Glomerular visceral epithelial cell (primary cell): ENCODE data around the gene AR.

ENCODE experiments used
- DNase-seq: peaks from one replicate; pipeline ENCODE4 v3.0.0-alpha.2; 2016; ENCODE audit errors: extremely low spot score

The AR gene, protein sequence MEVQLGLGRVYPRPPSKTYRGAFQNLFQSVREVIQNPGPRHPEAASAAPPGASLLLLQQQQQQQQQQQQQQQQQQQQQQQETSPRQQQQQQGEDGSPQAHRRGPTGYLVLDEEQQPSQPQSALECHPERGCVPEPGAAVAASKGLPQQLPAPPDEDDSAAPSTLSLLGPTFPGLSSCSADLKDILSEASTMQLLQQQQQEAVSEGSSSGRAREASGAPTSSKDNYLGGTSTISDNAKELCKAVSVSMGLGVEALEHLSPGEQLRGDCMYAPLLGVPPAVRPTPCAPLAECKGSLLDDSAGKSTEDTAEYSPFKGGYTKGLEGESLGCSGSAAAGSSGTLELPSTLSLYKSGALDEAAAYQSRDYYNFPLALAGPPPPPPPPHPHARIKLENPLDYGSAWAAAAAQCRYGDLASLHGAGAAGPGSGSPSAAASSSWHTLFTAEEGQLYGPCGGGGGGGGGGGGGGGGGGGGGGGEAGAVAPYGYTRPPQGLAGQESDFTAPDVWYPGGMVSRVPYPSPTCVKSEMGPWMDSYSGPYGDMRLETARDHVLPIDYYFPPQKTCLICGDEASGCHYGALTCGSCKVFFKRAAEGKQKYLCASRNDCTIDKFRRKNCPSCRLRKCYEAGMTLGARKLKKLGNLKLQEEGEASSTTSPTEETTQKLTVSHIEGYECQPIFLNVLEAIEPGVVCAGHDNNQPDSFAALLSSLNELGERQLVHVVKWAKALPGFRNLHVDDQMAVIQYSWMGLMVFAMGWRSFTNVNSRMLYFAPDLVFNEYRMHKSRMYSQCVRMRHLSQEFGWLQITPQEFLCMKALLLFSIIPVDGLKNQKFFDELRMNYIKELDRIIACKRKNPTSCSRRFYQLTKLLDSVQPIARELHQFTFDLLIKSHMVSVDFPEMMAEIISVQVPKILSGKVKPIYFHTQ

DNA sequence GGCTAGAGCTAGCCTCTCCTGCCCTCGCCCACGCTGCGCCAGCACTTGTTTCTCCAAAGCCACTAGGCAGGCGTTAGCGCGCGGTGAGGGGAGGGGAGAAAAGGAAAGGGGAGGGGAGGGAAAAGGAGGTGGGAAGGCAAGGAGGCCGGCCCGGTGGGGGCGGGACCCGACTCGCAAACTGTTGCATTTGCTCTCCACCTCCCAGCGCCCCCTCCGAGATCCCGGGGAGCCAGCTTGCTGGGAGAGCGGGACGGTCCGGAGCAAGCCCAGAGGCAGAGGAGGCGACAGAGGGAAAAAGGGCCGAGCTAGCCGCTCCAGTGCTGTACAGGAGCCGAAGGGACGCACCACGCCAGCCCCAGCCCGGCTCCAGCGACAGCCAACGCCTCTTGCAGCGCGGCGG, at the start of gene AR:
Gene AR (plus strand): TSS at position 204 of the 400 bp plus-strand sequence. CDS start 1,126 bp downstream, outside the sequence.
- DNase-seq = no peak

DNA sequence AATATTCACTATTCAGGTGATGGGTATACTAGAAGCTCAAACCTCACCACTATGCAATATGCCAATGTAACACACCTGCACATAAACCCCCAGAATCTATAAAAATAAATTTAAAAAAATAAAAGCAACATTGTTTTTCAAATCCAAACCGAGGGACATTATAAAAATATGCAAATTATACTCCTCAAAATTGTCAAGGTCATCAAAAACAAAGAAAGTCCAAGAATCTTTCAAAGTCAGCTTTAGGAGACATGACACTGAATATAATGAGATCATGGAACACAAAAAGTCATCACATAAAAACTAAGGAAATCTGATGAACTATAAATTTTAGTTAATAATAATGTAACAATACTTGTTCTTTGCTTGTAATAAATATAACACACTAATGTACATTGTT, 43.2 kb upstream of the AR start:
- no peak for DNase-seq

DNA sequence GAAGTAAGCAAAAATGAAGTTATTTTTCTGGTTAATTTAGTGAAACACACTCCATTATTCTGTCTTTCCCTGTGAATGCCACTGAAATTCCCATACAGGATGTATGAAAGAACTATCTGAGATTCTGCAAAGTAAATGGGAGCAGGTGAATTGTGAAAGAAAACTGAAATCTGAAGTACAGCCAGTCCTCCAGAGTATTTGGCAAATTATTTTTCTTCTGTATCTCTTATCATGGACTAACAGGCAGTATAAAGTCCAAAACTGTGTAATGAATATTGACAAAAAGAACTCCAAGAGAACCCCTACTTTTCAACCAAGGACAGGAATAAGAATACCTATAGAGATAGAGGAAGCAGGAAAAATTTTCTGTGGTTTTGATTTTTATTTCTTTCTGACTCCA, 40.8 kb upstream of the AR start:
- DNase-seq = no peak

- DNase-seq = no peak
Measured at GRCh38 chrX:67503453-67503852, 40.4 kb upstream of the AR start.

- DNase-seq = no peak
Measured at GRCh38 chrX:67520671-67521070, 23.1 kb upstream of the AR start.

- DNase-seq = no peak
Measured at GRCh38 chrX:67523002-67523681, 20.7 kb upstream of the AR start.

DNA sequence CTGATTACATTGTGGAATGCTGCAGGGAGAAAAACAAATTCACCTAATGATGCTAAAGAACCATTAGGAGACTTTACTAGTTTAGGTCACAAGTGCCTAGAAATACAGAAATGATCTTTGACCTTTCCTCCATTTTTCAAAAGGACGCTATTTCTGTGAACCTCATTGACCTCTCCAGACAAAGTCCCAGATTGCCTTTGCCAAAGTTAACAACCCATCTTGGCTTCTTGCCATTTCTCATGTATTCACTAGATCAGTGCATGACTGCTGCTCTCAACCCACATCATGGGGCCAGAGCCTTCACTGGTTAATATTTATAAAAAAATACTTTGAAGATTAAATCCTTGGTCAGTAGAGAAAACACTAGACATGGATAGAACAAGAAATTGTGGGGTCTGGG, 19.9 kb upstream of the AR start:
- DNase-seq = no peak

- no peak for DNase-seq
Measured at GRCh38 chrX:67524428-67524827, 19.4 kb upstream of the AR start.

DNA sequence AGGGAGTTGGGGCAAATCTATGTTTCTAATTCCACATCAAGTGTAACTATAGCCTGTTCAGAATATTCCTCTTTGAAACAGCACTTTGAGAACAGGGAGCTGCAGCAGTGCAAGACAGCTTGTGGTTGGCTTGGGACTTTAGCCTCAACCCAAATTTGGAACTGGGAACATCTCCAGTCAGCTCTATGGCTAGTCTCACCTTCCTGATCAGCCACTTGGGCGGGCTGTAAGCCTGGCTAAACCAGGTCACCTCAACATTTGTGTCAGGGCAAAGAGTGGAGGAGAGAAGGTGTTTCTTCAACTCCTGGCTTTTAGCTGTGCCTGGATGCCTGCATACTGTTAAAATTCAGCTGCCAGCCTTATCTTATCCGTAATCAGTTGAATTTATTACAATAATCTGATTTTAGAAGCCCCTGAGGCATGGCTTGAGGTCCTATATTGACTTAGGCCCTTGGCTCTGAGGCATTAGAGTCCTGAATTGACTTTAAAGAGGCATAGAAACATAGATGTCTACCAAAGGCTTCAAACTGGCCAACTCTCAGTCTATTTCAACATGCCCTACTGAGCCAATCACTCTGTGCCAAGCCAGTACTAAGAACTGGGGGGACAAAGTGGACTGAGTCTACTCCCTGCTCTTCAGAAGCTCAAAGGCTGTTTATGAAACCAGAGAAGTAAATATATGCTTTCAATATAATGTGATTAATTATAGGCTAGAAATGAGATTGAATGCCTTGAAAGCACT, 18.7 kb upstream of the AR start:
- DNase-seq = no peak

DNA sequence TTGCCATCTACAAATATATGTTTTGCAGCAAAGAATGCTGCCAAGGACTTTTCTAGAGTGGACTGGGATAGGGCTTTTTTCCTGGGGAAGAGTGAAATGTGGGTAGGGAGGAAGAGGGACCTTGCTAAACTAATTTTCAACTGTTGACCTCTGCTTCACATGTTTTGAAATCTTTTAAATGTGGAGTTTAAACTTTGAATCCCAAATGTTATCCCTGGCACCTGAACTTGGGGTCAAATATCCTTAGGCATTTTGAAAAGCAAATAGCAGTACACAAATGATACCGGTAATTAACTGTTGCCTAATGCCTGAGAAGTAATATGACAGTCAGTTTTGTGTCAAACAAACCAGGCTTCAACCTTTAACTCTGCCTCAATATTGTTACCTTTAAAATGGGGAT, 7.3 kb upstream of the AR start:
- DNase-seq = no peak

GRCh38 chrX:67538383-67538782, 5.4 kb upstream of the AR start:
- no peak for DNase-seq

DNA sequence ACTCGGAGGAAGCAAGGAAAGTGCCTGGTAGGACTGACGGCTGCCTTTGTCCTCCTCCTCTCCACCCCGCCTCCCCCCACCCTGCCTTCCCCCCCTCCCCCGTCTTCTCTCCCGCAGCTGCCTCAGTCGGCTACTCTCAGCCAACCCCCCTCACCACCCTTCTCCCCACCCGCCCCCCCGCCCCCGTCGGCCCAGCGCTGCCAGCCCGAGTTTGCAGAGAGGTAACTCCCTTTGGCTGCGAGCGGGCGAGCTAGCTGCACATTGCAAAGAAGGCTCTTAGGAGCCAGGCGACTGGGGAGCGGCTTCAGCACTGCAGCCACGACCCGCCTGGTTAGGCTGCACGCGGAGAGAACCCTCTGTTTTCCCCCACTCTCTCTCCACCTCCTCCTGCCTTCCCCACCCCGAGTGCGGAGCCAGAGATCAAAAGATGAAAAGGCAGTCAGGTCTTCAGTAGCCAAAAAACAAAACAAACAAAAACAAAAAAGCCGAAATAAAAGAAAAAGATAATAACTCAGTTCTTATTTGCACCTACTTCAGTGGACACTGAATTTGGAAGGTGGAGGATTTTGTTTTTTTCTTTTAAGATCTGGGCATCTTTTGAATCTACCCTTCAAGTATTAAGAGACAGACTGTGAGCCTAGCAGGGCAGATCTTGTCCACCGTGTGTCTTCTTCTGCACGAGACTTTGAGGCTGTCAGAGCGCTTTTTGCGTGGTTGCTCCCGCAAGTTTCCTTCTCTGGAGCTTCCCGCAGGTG, 637 bp downstream of the AR start:
- DNase-seq = no peak

DNA sequence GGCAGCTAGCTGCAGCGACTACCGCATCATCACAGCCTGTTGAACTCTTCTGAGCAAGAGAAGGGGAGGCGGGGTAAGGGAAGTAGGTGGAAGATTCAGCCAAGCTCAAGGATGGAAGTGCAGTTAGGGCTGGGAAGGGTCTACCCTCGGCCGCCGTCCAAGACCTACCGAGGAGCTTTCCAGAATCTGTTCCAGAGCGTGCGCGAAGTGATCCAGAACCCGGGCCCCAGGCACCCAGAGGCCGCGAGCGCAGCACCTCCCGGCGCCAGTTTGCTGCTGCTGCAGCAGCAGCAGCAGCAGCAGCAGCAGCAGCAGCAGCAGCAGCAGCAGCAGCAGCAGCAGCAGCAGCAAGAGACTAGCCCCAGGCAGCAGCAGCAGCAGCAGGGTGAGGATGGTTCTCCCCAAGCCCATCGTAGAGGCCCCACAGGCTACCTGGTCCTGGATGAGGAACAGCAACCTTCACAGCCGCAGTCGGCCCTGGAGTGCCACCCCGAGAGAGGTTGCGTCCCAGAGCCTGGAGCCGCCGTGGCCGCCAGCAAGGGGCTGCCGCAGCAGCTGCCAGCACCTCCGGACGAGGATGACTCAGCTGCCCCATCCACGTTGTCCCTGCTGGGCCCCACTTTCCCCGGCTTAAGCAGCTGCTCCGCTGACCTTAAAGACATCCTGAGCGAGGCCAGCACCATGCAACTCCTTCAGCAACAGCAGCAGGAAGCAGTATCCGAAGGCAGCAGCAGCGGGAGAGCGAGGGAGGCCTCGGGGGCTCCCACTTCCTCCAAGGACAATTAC, 1.4 kb downstream of the AR start:
- no peak for DNase-seq

DNA sequence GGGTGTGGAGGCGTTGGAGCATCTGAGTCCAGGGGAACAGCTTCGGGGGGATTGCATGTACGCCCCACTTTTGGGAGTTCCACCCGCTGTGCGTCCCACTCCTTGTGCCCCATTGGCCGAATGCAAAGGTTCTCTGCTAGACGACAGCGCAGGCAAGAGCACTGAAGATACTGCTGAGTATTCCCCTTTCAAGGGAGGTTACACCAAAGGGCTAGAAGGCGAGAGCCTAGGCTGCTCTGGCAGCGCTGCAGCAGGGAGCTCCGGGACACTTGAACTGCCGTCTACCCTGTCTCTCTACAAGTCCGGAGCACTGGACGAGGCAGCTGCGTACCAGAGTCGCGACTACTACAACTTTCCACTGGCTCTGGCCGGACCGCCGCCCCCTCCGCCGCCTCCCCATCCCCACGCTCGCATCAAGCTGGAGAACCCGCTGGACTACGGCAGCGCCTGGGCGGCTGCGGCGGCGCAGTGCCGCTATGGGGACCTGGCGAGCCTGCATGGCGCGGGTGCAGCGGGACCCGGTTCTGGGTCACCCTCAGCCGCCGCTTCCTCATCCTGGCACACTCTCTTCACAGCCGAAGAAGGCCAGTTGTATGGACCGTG, 2.2 kb downstream of the AR start:
- no peak for DNase-seq

DNA sequence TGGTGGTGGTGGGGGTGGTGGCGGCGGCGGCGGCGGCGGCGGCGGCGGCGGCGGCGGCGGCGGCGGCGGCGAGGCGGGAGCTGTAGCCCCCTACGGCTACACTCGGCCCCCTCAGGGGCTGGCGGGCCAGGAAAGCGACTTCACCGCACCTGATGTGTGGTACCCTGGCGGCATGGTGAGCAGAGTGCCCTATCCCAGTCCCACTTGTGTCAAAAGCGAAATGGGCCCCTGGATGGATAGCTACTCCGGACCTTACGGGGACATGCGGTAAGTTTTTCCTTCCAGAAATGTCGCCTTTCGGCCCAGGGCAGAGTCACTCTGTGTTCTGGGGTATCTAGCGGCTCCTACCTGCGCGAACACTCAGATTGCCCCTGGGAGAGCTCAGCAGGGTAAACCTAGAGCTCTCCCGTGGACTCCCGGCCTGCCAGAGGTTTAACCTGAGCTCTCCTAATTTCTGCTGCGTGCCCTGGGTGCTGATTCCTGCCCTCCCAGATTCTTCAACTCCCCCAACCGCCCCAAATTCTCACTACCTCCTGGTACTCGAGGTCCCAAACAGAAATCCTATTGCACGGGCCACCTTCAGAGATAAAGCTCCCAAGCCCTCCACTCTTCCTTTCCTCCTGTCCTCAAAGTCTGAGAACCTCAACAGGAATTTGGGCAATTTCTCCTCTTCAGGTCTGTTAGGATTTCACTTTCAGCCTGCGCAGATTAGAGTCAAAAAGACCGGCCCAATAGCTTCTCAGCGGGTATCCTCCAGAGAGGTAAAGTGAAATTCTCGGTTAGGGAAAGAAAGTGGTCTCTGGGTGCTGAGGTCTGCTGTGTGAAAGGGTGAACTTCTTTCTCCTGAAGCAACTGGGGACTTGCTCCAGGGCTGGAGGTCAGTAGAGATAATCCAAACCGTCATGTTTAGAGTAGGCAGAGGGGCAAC, 2.9 kb downstream of the AR start:
- no peak for DNase-seq

GRCh38 chrX:67555578-67556203, 11.9 kb downstream of the AR start:
- peak; percentile 0 for DNase-seq

GRCh38 chrX:67558267-67558666, 14.4 kb downstream of the AR start:
- DNase-seq = no peak
